ENCODE data around the gene COL2A1. TPM values are rescaled to one million over a fixed set of nuclear protein-coding genes. Genes with fewer than 3 reads are reported as not detected.

Gene COL2A1
- total and polyA plus RNA-seq, 2 donors (not counting 3 experiments of a cell fraction or from before 2014, with no cell fraction given): not detected

DNA sequence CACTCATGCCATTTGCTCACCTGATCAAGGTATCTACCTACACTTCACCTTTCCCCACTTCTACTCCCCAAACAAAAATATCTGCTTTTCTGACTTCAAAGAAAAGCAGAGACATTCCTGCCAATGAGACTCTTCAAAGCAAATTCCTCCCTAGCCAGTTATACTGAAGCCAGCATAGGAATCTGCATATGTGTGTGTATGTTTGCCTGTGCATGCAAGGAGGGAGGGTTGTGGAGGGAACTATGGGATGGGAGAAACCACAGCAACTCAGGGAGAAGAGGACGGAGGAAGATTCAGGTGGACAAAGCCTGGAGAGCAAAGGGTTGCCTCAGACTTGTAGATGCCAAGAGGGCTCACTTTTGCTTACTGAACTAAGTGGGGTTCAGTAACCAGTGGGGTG, 73.1 kb downstream of the COL2A1 start:
- no peaks in the 10 kb centered on the region for H4K20me1 ChIP-seq (replicated peaks; ENCODE audit: control insufficient read depth, extremely low read depth, insufficient read depth, low read length)
- ChIA-PET POLR2A (no interaction called here), CTCF (no interaction called here)
- no peak overlapping the region for H3K4me3 ChIP-seq (replicated peaks in 1 of 3; ENCODE audit: insufficient read depth in 1 of 3, low read depth in 1 of 3, low read length in 3 of 3)
- no peak overlapping the region for H3K9ac ChIP-seq (replicated peaks; ENCODE audit: extremely low read depth, insufficient read depth, low read length)
- H3K27me3 ChIP-seq (ENCODE audit: control insufficient read depth in 2 of 2, insufficient read depth in 2 of 2, low read length in 2 of 2): peaks cover 27 to 29% of the 10 kb centered on the region in 2 experiments
- H3K9me1 ChIP-seq (replicated peaks; ENCODE audit: control insufficient read depth, extremely low read depth, insufficient read depth, low read length): no peaks in the 10 kb centered on the region
- H3K27ac ChIP-seq (ENCODE audit: insufficient read depth, low read depth, low read length): no peak overlapping the region
- H3K4me2 ChIP-seq (ENCODE audit: insufficient read depth, low read length): no peak overlapping the region
- BruUV-seq (replicated peaks): no TSS peak
- no peaks in the 10 kb centered on the region for H3K36me3 ChIP-seq (ENCODE audit: control insufficient read depth in 2 of 2, extremely low read depth in 1 of 2, insufficient read depth in 2 of 2, low read length in 2 of 2)
- intact Hi-C loops (cut with micrococcal nuclease): no loop called here
- H3K9me3 ChIP-seq (replicated peaks; ENCODE audit: control insufficient read depth, insufficient read depth, low read length): no peaks in the 10 kb centered on the region
- dilution Hi-C loops (cut with MboI; ENCODE audit: extremely low pct_ligation_motif_present, low sequenced_read_pairs): no loop called here
- no peak for DNase-seq (ENCODE audit: low read depth, low spot score)
- H3K79me2 ChIP-seq (ENCODE audit: control insufficient read depth, insufficient read depth, low read length): no peaks in the 10 kb centered on the region
- TF ChIP-seq POLR2A (IDR thresholded peaks at IDR 0.05; ENCODE audit: low read depth, low read length) (no peak), EZH2 (IDR thresholded peaks at IDR 0.05; ENCODE audit: borderline replicate concordance, low read depth, low read length, severe bottlenecking) (no peak), POLR2AphosphoS5 (IDR thresholded peaks at IDR 0.05; ENCODE audit: insufficient read depth, low read depth, low read length) (no peak), JUN (IDR thresholded peaks at IDR 0.05; ENCODE audit: borderline replicate concordance, insufficient read depth, insufficient read length, low read depth) (no peak), CTCF (IDR thresholded peaks at IDR 0.05; ENCODE audit: extremely low read depth in 1 of 2, insufficient read depth in 1 of 2, low read depth in 1 of 2, low read length in 2 of 2) (no peak), GATA2 (IDR thresholded peaks at IDR 0.05; ENCODE audit: insufficient read depth, insufficient read length, low read depth, low read length) (no peak), FOS (IDR thresholded peaks at IDR 0.05; ENCODE audit: borderline replicate concordance, insufficient read depth, low read length) (no peak), MYC (IDR thresholded peaks at IDR 0.05; ENCODE audit: low read depth, low read length) (no peak)
- TF ChIP-seq, protein P1, sequence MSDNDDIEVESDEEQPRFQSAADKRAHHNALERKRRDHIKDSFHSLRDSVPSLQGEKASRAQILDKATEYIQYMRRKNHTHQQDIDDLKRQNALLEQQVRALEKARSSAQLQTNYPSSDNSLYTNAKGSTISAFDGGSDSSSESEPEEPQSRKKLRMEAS (IDR thresholded peaks at IDR 0.05; ENCODE audit: insufficient read depth, insufficient read length): no peak
- H3K4me1 ChIP-seq (ENCODE audit: control insufficient read depth, extremely low read depth, insufficient read depth, low read length): no peaks in the 10 kb centered on the region
- no peak for FAIRE-seq
- no peak overlapping the region for H2AFZ ChIP-seq (ENCODE audit: low read depth, low read length)

Data from endothelial cell of umbilical vein (primary cell).